Right lobe of liver (tissue), 6 donors: ENCODE data around the gene RASSF4. TPM values are rescaled to one million over a fixed set of nuclear protein-coding genes. Genes with fewer than 3 reads are reported as not detected.

Source experiments
- ATAC-seq, 4 donors: fragments of 200-7000 bp; cut with Tn5 transposase; one replicate each; pipeline ENCODE4 v1.9.1; 2020; ENCODE audit warnings: mild to moderate bottlenecking in 4 of 4, moderate library complexity in 4 of 4
- DNase-seq, 3 donors: peaks; one replicate each; pipeline ENCODE4 v3.0.0-alpha.2; 2020
- H3K27ac ChIP-seq, 3 donors: fragments of 200-600 bp; one replicate each; pipeline ENCODE4 v1.8.0; 2022
- H3K27me3 ChIP-seq, 2 donors: fragments of 200-600 bp; one replicate each; pipeline ENCODE4 v1.8.0; 2022
- H3K36me3 ChIP-seq, 4 donors: fragments of 200-600 bp; sonication (generic) in 1 of 4; one replicate each; pipeline versions ENCODE4 v1.5.1 to v1.8.0; 2017 to 2022; ENCODE audit warnings: control low read depth in 1 of 4
- H3K4me1 ChIP-seq, 4 donors: fragments of 200-600 bp; sonication (generic) in 1 of 4; one replicate each; pipeline versions ENCODE4 v1.5.1 to v1.8.0; 2017 to 2022; ENCODE audit warnings: control low read depth in 1 of 4
- H3K4me3 ChIP-seq, 3 donors: fragments of 200-600 bp; one replicate each; pipeline ENCODE4 v1.8.0; 2022
- H3K9me3 ChIP-seq, 4 donors: fragments of 200-600 bp; sonication (generic) in 1 of 4; one replicate each; pipeline versions ENCODE4 v1.5.1 to v1.8.0; 2017 to 2022; ENCODE audit warnings: control low read depth in 1 of 4
- POLR2A ChIP-seq: fragments of 450-650 bp; IDR thresholded peaks from one replicate; pipeline ENCODE4 v1.6.1; 2017; ENCODE audit warnings: antibody characterized with exemption, mild to moderate bottlenecking
- WGBS: methylation state at CpG from one replicate; pipeline ENCODE4 v1.1.6; 2018; ENCODE audit warnings: low coverage, low lambda C conversion rate; ENCODE audit not compliant: insufficient coverage; ENCODE audit errors: missing lambda C conversion rate; 5-methylcytosine and 5-hydroxymethylcytosine counted together
- intact Hi-C, 2 donors: fragments of 100-400 bp; cut with DNase I; formaldehyde crosslinking; loops; one replicate each; pipeline versions ENCODE4 v1.11.2 to v1.14.1; 2022
- total RNA-seq, 6 experiments: library from RNA; depleted of rRNA in 2 of 6; stranded (reverse); fragments of >200 nt in 2 of 6; fragmentation: NEBNext Ultra II Directional in 3 of 6; extraction: Animal tissue kit (Norgen Biotek cat#: 25700) in 3 of 6; gene quantifications; one replicate each; pipeline versions ENCODE4 v1.1.0 to v1.2.4, GENCODE V29; 2016 to 2023
- TF ChIP-seq, protein P1 (sequence below), 4 donors: fragments of 200-600 bp in 3 of 4; fragments of 450-650 bp in 1 of 4; IDR thresholded peaks; one replicate each; pipeline versions ENCODE4 v1.5.1 to v1.8.0; 2016 to 2022; ENCODE audit warnings: antibody characterized with exemption in 4 of 4, mild to moderate bottlenecking in 2 of 4
- donor health status: DM: no; HTN: yes; CAD: no.
- donor health status: DM: no; HTN: no; CAD: no.
- donor health status: DM: no; HTN: no; CAD: no.
- donor health status: DM: no; HTN: yes; CAD: no.
- donor health status: DM: no; HTN: yes; CAD: no.

The RASSF4 gene
- total RNA-seq, 6 experiments from 2014 or later: 13.6 to 28.5 (median 19.6) TPM

DNA sequence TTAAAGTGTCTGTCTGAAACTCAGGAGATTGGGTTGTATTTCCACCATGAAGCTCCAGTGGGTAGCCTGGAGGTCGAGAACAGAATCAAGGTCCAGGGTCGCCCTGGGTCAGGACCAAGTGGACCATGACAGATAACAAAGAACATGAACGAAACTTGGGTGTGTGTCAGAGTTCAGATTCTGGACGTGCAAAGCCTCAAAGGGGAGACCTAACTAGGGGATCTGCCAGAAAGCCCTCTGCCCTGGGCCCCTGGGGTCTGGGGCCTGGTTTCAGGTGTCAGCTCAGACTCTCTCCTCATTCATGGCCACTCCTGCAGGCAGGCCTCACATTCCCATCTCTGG, 1.6 kb downstream of the RASSF4 start:
- peak overlapping the region in 1 of 3 donors; percentile 81 for H3K4me3 ChIP-seq
- intact Hi-C loops: no loop called here
- no peaks in the 10 kb centered on the region for H3K9me3 ChIP-seq
- peaks cover 0 to 67% (median 15%) of the 10 kb centered on the region in 4 donors for H3K4me1 ChIP-seq
- H3K27ac ChIP-seq: peak overlapping the region; percentile 12 to 73 (median 71)
- H3K27me3 ChIP-seq: no peaks in the 10 kb centered on the region
- ATAC-seq: no peak
- no peak for TF ChIP-seq POLR2A
- TF ChIP-seq, protein P1, sequence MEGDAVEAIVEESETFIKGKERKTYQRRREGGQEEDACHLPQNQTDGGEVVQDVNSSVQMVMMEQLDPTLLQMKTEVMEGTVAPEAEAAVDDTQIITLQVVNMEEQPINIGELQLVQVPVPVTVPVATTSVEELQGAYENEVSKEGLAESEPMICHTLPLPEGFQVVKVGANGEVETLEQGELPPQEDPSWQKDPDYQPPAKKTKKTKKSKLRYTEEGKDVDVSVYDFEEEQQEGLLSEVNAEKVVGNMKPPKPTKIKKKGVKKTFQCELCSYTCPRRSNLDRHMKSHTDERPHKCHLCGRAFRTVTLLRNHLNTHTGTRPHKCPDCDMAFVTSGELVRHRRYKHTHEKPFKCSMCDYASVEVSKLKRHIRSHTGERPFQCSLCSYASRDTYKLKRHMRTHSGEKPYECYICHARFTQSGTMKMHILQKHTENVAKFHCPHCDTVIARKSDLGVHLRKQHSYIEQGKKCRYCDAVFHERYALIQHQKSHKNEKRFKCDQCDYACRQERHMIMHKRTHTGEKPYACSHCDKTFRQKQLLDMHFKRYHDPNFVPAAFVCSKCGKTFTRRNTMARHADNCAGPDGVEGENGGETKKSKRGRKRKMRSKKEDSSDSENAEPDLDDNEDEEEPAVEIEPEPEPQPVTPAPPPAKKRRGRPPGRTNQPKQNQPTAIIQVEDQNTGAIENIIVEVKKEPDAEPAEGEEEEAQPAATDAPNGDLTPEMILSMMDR (IDR thresholded peaks at IDR 0.05): no peak
- peak in 1 of 3 donors; percentile 44 for DNase-seq
- 15% methylated on average over 4 of the region's 4 CpGs for WGBS
- no peaks in the 10 kb centered on the region for H3K36me3 ChIP-seq

DNA sequence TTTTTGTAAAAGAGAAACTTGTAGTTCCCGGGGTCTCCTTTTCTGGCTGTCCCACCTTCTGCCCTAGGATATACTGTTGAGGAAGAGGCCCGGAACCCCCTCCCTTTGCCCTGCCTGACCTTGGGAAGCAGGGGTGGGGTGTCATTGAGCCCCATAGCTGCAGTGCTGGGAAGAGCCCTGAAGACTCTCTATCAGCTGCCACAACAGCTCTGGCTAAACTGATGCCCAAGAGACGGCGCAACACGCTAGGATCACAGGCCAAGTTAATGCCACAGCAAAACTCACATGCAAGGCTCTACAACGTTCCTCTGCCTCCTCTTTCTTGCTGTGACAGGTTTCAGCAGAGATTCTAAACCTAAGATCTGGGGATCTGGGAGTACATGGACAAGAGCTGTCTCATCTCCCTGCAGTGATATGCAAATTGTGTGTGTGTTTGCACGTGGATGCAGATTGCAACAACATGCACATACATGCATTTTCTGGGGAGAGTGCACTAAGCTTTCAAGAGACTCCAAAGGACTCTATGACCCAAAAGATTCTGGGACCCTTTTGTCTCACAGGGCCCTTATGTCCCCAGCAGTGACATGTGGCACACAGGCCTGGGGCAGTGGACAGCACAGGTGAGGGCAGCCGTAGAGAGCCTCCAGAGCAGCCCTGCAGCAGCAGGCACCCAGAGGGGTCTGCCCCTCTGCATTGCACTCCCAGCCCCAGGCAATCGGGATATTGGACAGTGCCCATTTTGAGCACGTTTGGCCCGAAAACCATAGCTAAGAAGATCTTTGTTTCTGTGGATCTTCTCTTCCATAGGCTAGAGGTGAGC, 2.5 kb downstream of the RASSF4 start:
- intact Hi-C loops: no loop called here
- Histone ChIP-seq H3K4me3 (no peak overlapping the region), H3K9me3 (no peaks in the 10 kb centered on the region), H3K36me3 (no peaks in the 10 kb centered on the region), H3K4me1 (peaks cover 0 to 70% (median 17%) of the 10 kb centered on the region in 4 donors), H3K27me3 (no peaks in the 10 kb centered on the region), H3K27ac (no peak overlapping the region)
- WGBS: 62% methylated on average over 7 of the region's 11 CpGs
- peak in 1 of 3 donors; percentile 41 for DNase-seq
- TF ChIP-seq, protein P1 (IDR thresholded peaks at IDR 0.05): no peak
- no peak for TF ChIP-seq POLR2A
- ATAC-seq: no peak

DNA sequence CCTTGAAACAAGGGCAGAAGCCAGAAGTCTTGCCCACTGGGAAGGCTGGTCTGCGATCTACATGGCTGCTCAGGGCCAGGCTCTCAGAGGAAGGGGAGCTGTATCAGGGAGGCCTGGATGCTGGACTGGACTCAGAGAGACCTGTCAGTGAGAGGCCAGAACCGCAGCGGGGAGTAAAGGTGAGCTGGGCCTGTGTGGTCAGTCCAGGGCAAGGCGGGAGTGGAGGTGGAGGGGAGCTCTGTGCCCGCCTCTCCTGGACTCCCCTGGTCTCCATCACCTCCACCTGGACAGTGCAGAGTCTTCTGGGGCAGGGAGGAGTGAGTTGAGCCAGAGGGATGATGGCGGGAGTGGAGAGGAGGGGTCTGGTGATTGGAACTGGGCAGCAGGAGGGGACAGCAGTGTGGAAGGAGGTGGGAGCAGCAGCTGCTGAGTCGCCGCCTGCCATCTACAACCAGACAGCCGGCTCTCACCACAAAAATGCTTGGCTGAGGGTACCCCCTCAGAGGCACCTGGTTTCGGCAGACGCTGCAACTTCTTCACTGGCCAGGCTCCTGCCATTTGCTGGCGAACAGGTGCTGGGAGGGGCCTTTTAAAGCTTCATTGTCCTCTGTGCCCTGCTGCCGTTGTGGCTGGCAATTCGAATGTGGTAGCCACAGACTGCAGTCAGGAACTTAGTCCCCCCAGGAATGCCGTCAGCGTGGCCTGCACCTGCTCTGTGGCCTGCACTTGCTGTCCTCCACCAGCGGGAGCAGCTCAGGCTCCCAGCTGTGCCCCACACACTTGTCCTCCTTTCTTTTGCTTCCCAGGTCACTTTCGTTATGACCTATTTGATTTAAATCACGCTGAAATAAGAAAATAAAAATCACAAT, 3.5 kb downstream of the RASSF4 start:
- peak in 1 of 4 donors; percentile 25 for ATAC-seq
- Histone ChIP-seq H3K9me3 (no peaks in the 10 kb centered on the region), H3K27me3 (no peaks in the 10 kb centered on the region), H3K36me3 (no peaks in the 10 kb centered on the region), H3K27ac (peak overlapping the region; percentile 50 to 67 (median 62)), H3K4me3 (no peak overlapping the region), H3K4me1 (peaks cover 0 to 74% (median 17%) of the 10 kb centered on the region in 4 donors)
- intact Hi-C loops: no loop called here
- TF ChIP-seq, protein P1 (IDR thresholded peaks at IDR 0.05): peak in 1 of 4 donors; percentile 25
- TF ChIP-seq POLR2A: no peak
- DNase-seq: peak in 2 of 3 donors; percentile 31 to 34
- WGBS: 67% methylated on average over 8 of the region's 19 CpGs

DNA sequence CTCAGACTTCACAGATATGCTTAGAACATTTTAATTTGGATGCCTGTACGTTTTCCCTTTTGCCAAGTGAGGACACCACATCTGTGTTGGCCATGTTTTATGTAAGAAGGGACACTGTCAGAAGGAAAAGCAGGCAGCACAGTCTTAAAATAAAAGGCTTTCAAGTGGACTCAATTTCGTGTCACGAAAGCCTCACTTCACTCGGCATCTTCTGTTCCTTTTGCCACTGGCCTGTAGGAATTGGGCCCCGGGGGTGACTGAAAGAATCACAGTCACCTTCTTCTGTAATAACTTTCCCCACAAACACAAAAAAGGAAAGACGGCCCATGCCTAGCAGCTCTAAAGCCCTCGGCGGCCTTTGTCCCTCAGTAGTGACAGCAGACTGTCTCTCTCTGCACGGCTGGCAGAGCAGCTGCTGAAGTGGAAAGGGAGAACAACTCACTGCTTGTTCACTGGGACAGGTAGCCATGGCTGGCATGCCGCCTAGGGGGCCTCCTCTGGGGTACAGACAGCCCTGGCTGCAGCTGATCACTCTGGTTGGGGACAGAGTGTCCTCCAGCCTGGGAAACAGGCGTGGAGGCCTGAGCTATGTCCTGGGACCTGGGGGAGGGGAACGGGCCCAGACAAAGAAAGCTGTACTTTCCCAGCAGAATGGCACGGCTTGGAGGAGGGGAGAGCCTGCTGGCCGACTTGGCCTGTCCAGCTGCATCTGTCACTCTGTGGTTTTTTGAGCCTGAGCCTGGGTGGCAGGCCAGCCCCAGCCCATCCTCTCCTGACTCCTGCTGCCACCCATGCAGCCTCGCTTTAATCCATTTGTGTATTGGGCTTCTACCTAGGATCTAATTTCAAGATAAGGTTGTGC, 4.4 kb downstream of the RASSF4 start:
- ATAC-seq (peak in 3 of 4 donors; percentile 15 to 52 (median 38)), DNase-seq (peak in 2 of 3 donors; percentile 61 to 80)
- Histone ChIP-seq H3K27me3 (no peaks in the 10 kb centered on the region), H3K36me3 (no peaks in the 10 kb centered on the region), H3K4me1 (peaks cover 0 to 73% (median 13%) of the 10 kb centered on the region in 4 donors), H3K27ac (peak overlapping the region; percentile 50 to 67 (median 62)), H3K4me3 (no peak overlapping the region), H3K9me3 (no peaks in the 10 kb centered on the region)
- WGBS: 50% methylated on average over 8 of the region's 15 CpGs
- TF ChIP-seq, protein P1 (IDR thresholded peaks at IDR 0.05): no peak
- no peak for TF ChIP-seq POLR2A
- intact Hi-C loops: no loop called here
